ENCODE results near the gene IL10RA.
A peak's percentile ranks its signal among the peaks of the same experiment; 100 is the strongest.

Gene IL10RA

GRCh38 chr11:117985953-117986887 is at the start of gene IL10RA:
Gene IL10RA, plus strand, starts transcription at chr11:117986394. Its CDS starts 74 bp downstream, at chr11:117986468.
- Histone ChIP-seq H3K9me3 (ENCODE audit: low read length) (no peaks in the 10 kb centered on the region), H3K4me3 (ENCODE audit: low read depth, low read length, poor library complexity, severe bottlenecking) (peak within 1 kb of the TSS; percentile 62), H3K27ac (ENCODE audit: low read depth, low read length, poor library complexity, severe bottlenecking) (no peak within 1 kb of the TSS), H3F3A (ENCODE audit: insufficient read depth, low read length) (no peaks in the 10 kb centered on the region), H3K27me3 (ENCODE audit: insufficient read depth, low read length) (no peaks in the 10 kb centered on the region), H3K36me3 (ENCODE audit: insufficient read depth, low read length) (no peaks in the 10 kb centered on the region; the same call in 1 of the 2 replicates), H3K9ac (ENCODE audit: low read length) (peak within 1 kb of the TSS; percentile 53; the same call in 1 of the 2 replicates), H3K4me1 (ENCODE audit: insufficient read depth, low read length, severe bottlenecking) (peaks cover 18% of the 10 kb centered on the region), H3K9me2 (ENCODE audit: low read depth, low read length) (no peaks in the 10 kb centered on the region), H2AFZ (ENCODE audit: low read length) (no peak within 1 kb of the TSS), H3K79me2 (ENCODE audit: insufficient read depth, low read length) (no peaks in the 10 kb centered on the region), H3K4me2 (ENCODE audit: low read length) (peak within 1 kb of the TSS; percentile 79), H4K20me1 (ENCODE audit: insufficient read depth, low read length) (no peaks in the 10 kb centered on the region)
- no peak for TF ChIP-seq CTCF (IDR thresholded peaks at IDR 0.05; ENCODE audit: low read length)
- TF ChIP-seq EZH2 (IDR thresholded peaks at IDR 0.05; ENCODE audit: borderline replicate concordance, low read length): no peak

- H4K20me1 ChIP-seq (ENCODE audit: insufficient read depth, low read length): no peaks in the 10 kb centered on the region
- peak overlapping the region; percentile 21 for H3K4me2 ChIP-seq (ENCODE audit: low read length)
- H3K4me1 ChIP-seq (ENCODE audit: insufficient read depth, low read length, severe bottlenecking): peaks cover 28% of the 10 kb centered on the region
- no peak overlapping the region for H2AFZ ChIP-seq (ENCODE audit: low read length)
- no peak overlapping the region for H3K9ac ChIP-seq (ENCODE audit: low read length)
- H3K79me2 ChIP-seq (ENCODE audit: insufficient read depth, low read length): no peaks in the 10 kb centered on the region
- no peak overlapping the region for H3K4me3 ChIP-seq (ENCODE audit: low read depth, low read length, poor library complexity, severe bottlenecking)
- no peaks in the 10 kb centered on the region for H3K9me3 ChIP-seq (ENCODE audit: low read length)
- no peaks in the 10 kb centered on the region for H3K36me3 ChIP-seq (ENCODE audit: insufficient read depth, low read length)
- 0 out of 2 replicates have a peak, but pooled peaks cover 3% of the 10 kb centered on the region for H3K27me3 ChIP-seq (ENCODE audit: insufficient read depth, low read length)
- no peaks in the 10 kb centered on the region for H3K9me2 ChIP-seq (ENCODE audit: low read depth, low read length)
- H3K27ac ChIP-seq (ENCODE audit: low read depth, low read length, poor library complexity, severe bottlenecking): peak overlapping the region; percentile 40
- TF ChIP-seq CTCF (IDR thresholded peaks at IDR 0.05; ENCODE audit: low read length) (no peak), EZH2 (IDR thresholded peaks at IDR 0.05; ENCODE audit: borderline replicate concordance, low read length) (no peak)
- H3F3A ChIP-seq (ENCODE audit: insufficient read depth, low read length): no peaks in the 10 kb centered on the region
Measured at GRCh38 chr11:117936973-117937372, 49.2 kb upstream of the IL10RA start.

DNA sequence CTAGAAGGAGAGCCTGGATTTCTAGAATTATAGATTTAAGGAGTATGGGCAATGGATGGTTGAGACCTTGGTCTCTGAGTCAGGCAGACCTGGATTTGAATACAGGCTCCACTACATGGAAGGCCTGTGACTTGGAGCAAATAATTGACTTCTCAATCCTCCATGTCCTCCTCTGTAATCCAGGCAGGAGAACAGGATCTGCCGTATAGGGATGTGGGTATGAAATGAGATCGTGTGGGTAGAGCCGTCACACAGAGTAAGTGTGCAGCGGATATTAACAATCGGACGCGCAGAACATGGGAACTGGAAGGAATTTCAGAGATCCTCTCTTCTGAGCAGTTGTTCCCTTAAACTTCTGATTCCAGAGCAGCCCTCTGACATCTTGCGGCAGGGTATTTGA is 45.5 kb upstream of the IL10RA start:
- Histone ChIP-seq H2AFZ (ENCODE audit: low read length) (no peak overlapping the region), H3K79me2 (ENCODE audit: insufficient read depth, low read length) (no peaks in the 10 kb centered on the region), H3K9me3 (ENCODE audit: low read length) (no peaks in the 10 kb centered on the region), H3K9me2 (ENCODE audit: low read depth, low read length) (no peaks in the 10 kb centered on the region), H3K4me1 (ENCODE audit: insufficient read depth, low read length, severe bottlenecking) (peaks cover 15% of the 10 kb centered on the region), H3K4me3 (ENCODE audit: low read depth, low read length, poor library complexity, severe bottlenecking) (no peak overlapping the region), H3K27ac (ENCODE audit: low read depth, low read length, poor library complexity, severe bottlenecking) (no peak overlapping the region), H3K36me3 (ENCODE audit: insufficient read depth, low read length) (no peaks in the 10 kb centered on the region), H3K27me3 (ENCODE audit: insufficient read depth, low read length) (0 out of 2 replicates have a peak, but pooled peaks cover 3% of the 10 kb centered on the region), H3K4me2 (ENCODE audit: low read length) (no peak overlapping the region), H3K9ac (ENCODE audit: low read length) (no peak overlapping the region), H3F3A (ENCODE audit: insufficient read depth, low read length) (no peaks in the 10 kb centered on the region), H4K20me1 (ENCODE audit: insufficient read depth, low read length) (no peaks in the 10 kb centered on the region)
- no peak for TF ChIP-seq EZH2 (IDR thresholded peaks at IDR 0.05; ENCODE audit: borderline replicate concordance, low read length)
- TF ChIP-seq CTCF (IDR thresholded peaks at IDR 0.05; ENCODE audit: low read length): no peak
